ENCODE results near the gene PCP2.

PCP2 gene

GRCh38 chr19:7636691-7637373 is 3.3 kb upstream of the PCP2 start, which contains the start of gene STXBP2:
STXBP2 (plus strand) TSS chr19:7637110; CDS start chr19:7637150, 40 bp downstream.
- TF ChIP-seq, protein P1, sequence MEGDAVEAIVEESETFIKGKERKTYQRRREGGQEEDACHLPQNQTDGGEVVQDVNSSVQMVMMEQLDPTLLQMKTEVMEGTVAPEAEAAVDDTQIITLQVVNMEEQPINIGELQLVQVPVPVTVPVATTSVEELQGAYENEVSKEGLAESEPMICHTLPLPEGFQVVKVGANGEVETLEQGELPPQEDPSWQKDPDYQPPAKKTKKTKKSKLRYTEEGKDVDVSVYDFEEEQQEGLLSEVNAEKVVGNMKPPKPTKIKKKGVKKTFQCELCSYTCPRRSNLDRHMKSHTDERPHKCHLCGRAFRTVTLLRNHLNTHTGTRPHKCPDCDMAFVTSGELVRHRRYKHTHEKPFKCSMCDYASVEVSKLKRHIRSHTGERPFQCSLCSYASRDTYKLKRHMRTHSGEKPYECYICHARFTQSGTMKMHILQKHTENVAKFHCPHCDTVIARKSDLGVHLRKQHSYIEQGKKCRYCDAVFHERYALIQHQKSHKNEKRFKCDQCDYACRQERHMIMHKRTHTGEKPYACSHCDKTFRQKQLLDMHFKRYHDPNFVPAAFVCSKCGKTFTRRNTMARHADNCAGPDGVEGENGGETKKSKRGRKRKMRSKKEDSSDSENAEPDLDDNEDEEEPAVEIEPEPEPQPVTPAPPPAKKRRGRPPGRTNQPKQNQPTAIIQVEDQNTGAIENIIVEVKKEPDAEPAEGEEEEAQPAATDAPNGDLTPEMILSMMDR (conservative IDR thresholded peaks at IDR 0.05; ENCODE audit: low read depth), result no peak
- DNase-seq (ENCODE audit: low spot score), result peak; percentile 88

DNA sequence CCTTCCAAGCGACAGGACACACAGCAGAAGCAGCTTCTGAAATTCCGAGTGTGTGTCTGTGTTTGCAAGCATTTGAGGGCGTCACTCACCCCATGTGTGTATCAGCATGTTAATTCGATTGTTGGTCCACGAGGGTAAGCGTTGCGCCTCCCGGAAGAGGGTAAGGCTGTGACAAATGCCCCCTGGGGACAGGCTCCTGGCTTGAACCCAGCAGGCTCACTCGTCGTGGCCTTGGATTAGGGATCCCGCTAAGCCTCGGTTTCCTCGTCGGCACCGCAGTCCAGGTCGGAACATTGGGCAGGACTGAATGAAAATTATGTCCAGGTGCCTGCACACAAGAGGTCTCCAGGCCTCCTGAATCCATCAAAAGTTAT is 2.8 kb upstream of the PCP2 start:
- TF ChIP-seq, protein P1 (conservative IDR thresholded peaks at IDR 0.05; ENCODE audit: low read depth), result no peak
- CTCF ChIA-PET, result interaction anchor here (0.6 kb wide), 1 partner anchor 68 kb away, joined by 3 read pairs; no protein-coding TSS in a partner anchor
- peak overlapping the region; percentile 71 for H3K27ac ChIP-seq
- POLR2A ChIA-PET (ENCODE audit: low non-redundant PET), result no interaction called here
- no peak for DNase-seq (ENCODE audit: low spot score)

More at GRCh38 chr19:7636691-7637373, 3.3 kb upstream of the PCP2 start, which contains the start of gene STXBP2:
- CTCF ChIA-PET, result interaction anchor here (0.5 to 1.2 kb wide), 2 partner anchors 163 kb away, joined by 6 to 8 read pairs; no protein-coding TSS in a partner anchor
- peak within 1 kb of the TSS; percentile 71 for H3K27ac ChIP-seq
- POLR2A ChIA-PET (ENCODE audit: low non-redundant PET), result interaction anchor here (0.6 to 0.8 kb wide), 2 partner anchors 17 to 202 kb away, joined by 3 to 6 read pairs; no protein-coding TSS in a partner anchor

GRCh38 chr19:7635670-7636069 is 2.2 kb upstream of the PCP2 start:
- H3K27ac ChIP-seq, result no peak overlapping the region
- POLR2A ChIA-PET (ENCODE audit: low non-redundant PET), result no interaction called here
- CTCF ChIA-PET, result interaction anchor here (0.6 kb wide), 2 partner anchors 68 to 160 kb away, joined by 3 read pairs; no protein-coding TSS in a partner anchor
- DNase-seq (ENCODE audit: low spot score), result no peak
- TF ChIP-seq, protein P1 (conservative IDR thresholded peaks at IDR 0.05; ENCODE audit: low read depth), result no peak

- POLR2A ChIA-PET (ENCODE audit: low non-redundant PET), result no interaction called here
Observed at GRCh38 chr19:7632340-7633203, 947 bp downstream of the PCP2 start.

GRCh38 chr19:7631577-7631976 is 1.9 kb downstream of the PCP2 start:
- DNase-seq (ENCODE audit: low spot score), result no peak
- H3K27ac ChIP-seq, result no peak overlapping the region
- ChIA-PET CTCF (no interaction called here), POLR2A (ENCODE audit: low non-redundant PET) (no interaction called here)
- TF ChIP-seq, protein P1 (conservative IDR thresholded peaks at IDR 0.05; ENCODE audit: low read depth), result no peak

More at GRCh38 chr19:7632340-7633203, 947 bp downstream of the PCP2 start:
- DNase-seq (ENCODE audit: low spot score), result no peak
- CTCF ChIA-PET, result interaction anchor here (0.5 to 0.7 kb wide), 2 partner anchors 48 to 167 kb away, joined by 3 to 6 read pairs; partner anchors contain the start of gene TRAPPC5
- TF ChIP-seq, protein P1 (conservative IDR thresholded peaks at IDR 0.05; ENCODE audit: low read depth), result no peak
- H3K27ac ChIP-seq, result no peak overlapping the region

Data from RWPE1 (cell line).